GM23338 (cell line): ENCODE measurements around the gene IL22RA2. TPM values are rescaled to one million over a fixed set of nuclear protein-coding genes. Genes with fewer than 3 reads are reported as not detected.

Experiments
- ATAC-seq: fragments of 200-7000 bp; cut with Tn5 transposase; 3 replicates; pipeline ENCODE4 v1.9.1; 2020
- DNase-seq: peaks from one replicate; pipeline ENCODE4 v3.0.0-alpha.2; 2015; ENCODE audit warnings: low spot score
- H2AFZ ChIP-seq: fragments of 200-600 bp; sonication (generic); 2 replicates; pipeline ENCODE4 v1.8.0; 2016; ENCODE audit warnings: antibody characterized with exemption, mild to moderate bottlenecking, moderate library complexity
- H3F3A ChIP-seq: fragments of 200-600 bp; sonication (generic); replicated peaks from 2 replicates; pipeline ENCODE4 v1.8.0; 2017; ENCODE audit warnings: antibody characterized with exemption, mixed run types, low read depth
- H3K27ac ChIP-seq: fragments of 200-600 bp; sonication (generic); 2 replicates; pipeline ENCODE4 v1.6.1; 2016; ENCODE audit warnings: low read depth
- H3K27me3 ChIP-seq: fragments of 200-600 bp; sonication (generic); 2 replicates; pipeline ENCODE4 v1.8.0; 2016; ENCODE audit warnings: mild to moderate bottlenecking, mixed run types, moderate library complexity; ENCODE audit not compliant: insufficient read depth
- H3K36me3 ChIP-seq: fragments of 200-600 bp; sonication (generic); 2 replicates; pipeline ENCODE4 v1.8.0; 2016; ENCODE audit warnings: mild to moderate bottlenecking; ENCODE audit not compliant: insufficient read depth
- H3K4me1 ChIP-seq: fragments of 200-600 bp; sonication (generic); 2 replicates; pipeline ENCODE4 v1.8.0; 2016; ENCODE audit warnings: mild to moderate bottlenecking, moderate library complexity; ENCODE audit not compliant: insufficient read depth
- H3K4me2 ChIP-seq: fragments of 200-600 bp; sonication (generic); 2 replicates; pipeline ENCODE4 v1.7.1; 2017; ENCODE audit warnings: mixed run types
- H3K4me3 ChIP-seq: fragments of 200-600 bp; sonication (generic); 2 replicates; pipeline ENCODE4 v1.6.1; 2016; ENCODE audit warnings: mixed run types
- H3K79me2 ChIP-seq: fragments of 200-600 bp; sonication (generic); replicated peaks from 2 replicates; pipeline ENCODE4 v1.8.0; 2017; ENCODE audit warnings: mild to moderate bottlenecking; ENCODE audit not compliant: insufficient read depth
- H3K9me2 ChIP-seq: fragments of 200-600 bp; sonication (generic); 2 replicates; pipeline ENCODE4 v1.8.0; 2017; ENCODE audit not compliant: insufficient read depth
- H4K20me1 ChIP-seq: fragments of 200-600 bp; sonication (generic); replicated peaks from 2 replicates; pipeline ENCODE4 v1.8.0; 2017; ENCODE audit warnings: mild to moderate bottlenecking; ENCODE audit not compliant: insufficient read depth
- H3K27ac Mint-ChIP-seq: 2 replicates; pipeline ENCODE4 v1.8.0; 2020; ENCODE audit warnings: inconsistent platforms, mild to moderate bottlenecking, moderate library complexity, mixed read lengths
- H3K27me3 Mint-ChIP-seq: 3 replicates; pipeline ENCODE4 v1.8.0; 2022; ENCODE audit warnings: low read depth, mild to moderate bottlenecking, moderate library complexity, mixed read lengths, inconsistent platforms; ENCODE audit not compliant: insufficient read depth, poor library complexity
- H3K36me3 Mint-ChIP-seq: 3 replicates; pipeline ENCODE4 v1.8.0; 2021; ENCODE audit warnings: low read depth, mild to moderate bottlenecking, inconsistent platforms, moderate library complexity, mixed read lengths
- H3K4me1 Mint-ChIP-seq: 3 replicates; pipeline ENCODE4 v1.8.0; 2020; ENCODE audit warnings: mild to moderate bottlenecking, inconsistent platforms, mixed read lengths
- H3K4me3 Mint-ChIP-seq: 3 replicates; pipeline ENCODE4 v1.8.0; 2021; ENCODE audit warnings: moderate library complexity, mild to moderate bottlenecking, inconsistent platforms, mixed read lengths
- H3K9me3 Mint-ChIP-seq: 3 replicates; pipeline ENCODE4 v1.8.0; 2020; ENCODE audit warnings: moderate library complexity, mild to moderate bottlenecking, inconsistent platforms, mixed read lengths
- CREB1 ChIP-seq: fragments of 250-450 bp; sonication (Bioruptor Pico); IDR thresholded peaks from 2 replicates; pipeline ENCODE4 v1.5.0; 2020; ENCODE audit warnings: low read depth, mild to moderate bottlenecking, moderate library complexity
- ETS1 ChIP-seq: IDR thresholded peaks from 2 replicates; pipeline ENCODE4 v1.6.1; 2016; ENCODE audit warnings: antibody characterized with exemption
- EZH2phosphoT487 ChIP-seq: fragments of 200-600 bp; sonication (generic); IDR thresholded peaks from one replicate; pipeline ENCODE4 v1.8.1; 2018; ENCODE audit warnings: antibody characterized with exemption; ENCODE audit not compliant: unreplicated experiment
- JUNB ChIP-seq: IDR thresholded peaks from one replicate; pipeline ENCODE4 v1.6.1; 2016; ENCODE audit warnings: antibody characterized with exemption; ENCODE audit not compliant: unreplicated experiment
- NANOG ChIP-seq: IDR thresholded peaks from 2 replicates; pipeline ENCODE4 v1.6.1; 2016; ENCODE audit warnings: antibody characterized with exemption, borderline replicate concordance
- POLR2AphosphoS5 ChIP-seq: IDR thresholded peaks from 2 replicates; pipeline ENCODE4 v1.6.1; 2016; ENCODE audit warnings: antibody characterized with exemption, low read depth
- REST ChIP-seq: IDR thresholded peaks from one replicate; pipeline ENCODE4 v1.6.1; 2018; ENCODE audit warnings: antibody characterized with exemption; ENCODE audit not compliant: unreplicated experiment
- STAT1 ChIP-seq: IDR thresholded peaks from one replicate; pipeline ENCODE4 v1.6.1; 2016; ENCODE audit warnings: antibody characterized with exemption; ENCODE audit not compliant: unreplicated experiment
- ZNF114 ChIP-seq: fragments of 250-450 bp; sonication (Bioruptor Pico); IDR thresholded peaks from 2 replicates; pipeline ENCODE4 v1.5.0; 2020; ENCODE audit warnings: mild to moderate bottlenecking, moderate library complexity
- ZNF331 ChIP-seq: fragments of 250-450 bp; sonication (Bioruptor Pico); IDR thresholded peaks from 2 replicates; pipeline ENCODE4 v1.5.0; 2020; ENCODE audit warnings: low read depth, mild to moderate bottlenecking, moderate library complexity
- polyA plus RNA-seq: library from polyadenylated mRNA; unstranded; fragments of >200 nt; fragmentation: Nextera tagmentation; extraction: Ambion mirVana; gene quantifications from 2 replicates; pipeline ENCODE4 v1.2.1, GENCODE V29; 2016
- total RNA-seq: library from RNA; depleted of rRNA; stranded (reverse); fragments of >200 nt; shearing (Covaris generic); gene quantifications from 2 replicates; pipeline ENCODE4 v1.2.3, GENCODE V29; 2014
- TF ChIP-seq, protein P1 (sequence below): fragments of 250-450 bp; sonication (Bioruptor Pico); IDR thresholded peaks from 2 replicates; pipeline ENCODE4 v1.5.0; 2020; ENCODE audit warnings: mild to moderate bottlenecking, moderate library complexity
- TF ChIP-seq, protein P2 (sequence below), 2 experiments: fragments of 200-600 bp in 1 of 2; sonication (generic) in 1 of 2; conservative IDR thresholded peaks; 2 replicates each; pipeline versions ENCODE4 v1.5.1 to v1.6.1; 2016 to 2017; ENCODE audit warnings: antibody characterized with exemption in 2 of 2, low read depth in 2 of 2, mild to moderate bottlenecking in 2 of 2, moderate library complexity in 1 of 2

IL22RA2 gene
- total and polyA plus RNA-seq, 2 experiments from 2014 or later: not detected

DNA sequence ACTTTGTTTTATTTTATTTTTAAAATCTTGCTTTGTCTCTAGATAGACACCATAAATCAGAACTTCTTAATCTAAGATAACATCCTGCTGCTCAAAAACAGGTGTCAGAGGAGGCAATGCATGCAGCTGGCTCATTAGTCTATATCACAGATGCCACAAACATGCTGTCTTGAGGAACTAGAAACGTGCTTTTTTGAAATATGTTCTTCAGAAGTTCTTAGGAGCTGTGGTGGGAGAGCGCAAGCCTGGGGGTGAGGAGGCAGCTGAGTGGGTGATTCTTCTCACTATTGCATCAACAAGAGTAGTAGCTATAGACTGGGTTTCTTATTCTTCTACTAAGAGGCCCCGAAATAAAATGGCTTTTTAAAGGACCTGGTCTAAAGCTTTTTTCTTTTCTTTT lies 23.4 kb downstream of the IL22RA2 start (continued):
- TF ChIP-seq CREB1 (no peak), REST (no peak)

GRCh38 chr6:137149035-137149393 lies 24.4 kb downstream of the IL22RA2 start:
- no peaks in the 10 kb centered on the region for H3K4me1 Mint-ChIP-seq
- no peak for ATAC-seq
- TF ChIP-seq CREB1 (no peak), ETS1 (no peak), ZNF114 (CRISPR knock-in tag) (no peak), ZNF331 (CRISPR knock-in tag) (no peak), NANOG (no peak), STAT1 (no peak), POLR2AphosphoS5 (no peak), EZH2phosphoT487 (no peak), JUNB (no peak)
- TF ChIP-seq, protein P1, sequence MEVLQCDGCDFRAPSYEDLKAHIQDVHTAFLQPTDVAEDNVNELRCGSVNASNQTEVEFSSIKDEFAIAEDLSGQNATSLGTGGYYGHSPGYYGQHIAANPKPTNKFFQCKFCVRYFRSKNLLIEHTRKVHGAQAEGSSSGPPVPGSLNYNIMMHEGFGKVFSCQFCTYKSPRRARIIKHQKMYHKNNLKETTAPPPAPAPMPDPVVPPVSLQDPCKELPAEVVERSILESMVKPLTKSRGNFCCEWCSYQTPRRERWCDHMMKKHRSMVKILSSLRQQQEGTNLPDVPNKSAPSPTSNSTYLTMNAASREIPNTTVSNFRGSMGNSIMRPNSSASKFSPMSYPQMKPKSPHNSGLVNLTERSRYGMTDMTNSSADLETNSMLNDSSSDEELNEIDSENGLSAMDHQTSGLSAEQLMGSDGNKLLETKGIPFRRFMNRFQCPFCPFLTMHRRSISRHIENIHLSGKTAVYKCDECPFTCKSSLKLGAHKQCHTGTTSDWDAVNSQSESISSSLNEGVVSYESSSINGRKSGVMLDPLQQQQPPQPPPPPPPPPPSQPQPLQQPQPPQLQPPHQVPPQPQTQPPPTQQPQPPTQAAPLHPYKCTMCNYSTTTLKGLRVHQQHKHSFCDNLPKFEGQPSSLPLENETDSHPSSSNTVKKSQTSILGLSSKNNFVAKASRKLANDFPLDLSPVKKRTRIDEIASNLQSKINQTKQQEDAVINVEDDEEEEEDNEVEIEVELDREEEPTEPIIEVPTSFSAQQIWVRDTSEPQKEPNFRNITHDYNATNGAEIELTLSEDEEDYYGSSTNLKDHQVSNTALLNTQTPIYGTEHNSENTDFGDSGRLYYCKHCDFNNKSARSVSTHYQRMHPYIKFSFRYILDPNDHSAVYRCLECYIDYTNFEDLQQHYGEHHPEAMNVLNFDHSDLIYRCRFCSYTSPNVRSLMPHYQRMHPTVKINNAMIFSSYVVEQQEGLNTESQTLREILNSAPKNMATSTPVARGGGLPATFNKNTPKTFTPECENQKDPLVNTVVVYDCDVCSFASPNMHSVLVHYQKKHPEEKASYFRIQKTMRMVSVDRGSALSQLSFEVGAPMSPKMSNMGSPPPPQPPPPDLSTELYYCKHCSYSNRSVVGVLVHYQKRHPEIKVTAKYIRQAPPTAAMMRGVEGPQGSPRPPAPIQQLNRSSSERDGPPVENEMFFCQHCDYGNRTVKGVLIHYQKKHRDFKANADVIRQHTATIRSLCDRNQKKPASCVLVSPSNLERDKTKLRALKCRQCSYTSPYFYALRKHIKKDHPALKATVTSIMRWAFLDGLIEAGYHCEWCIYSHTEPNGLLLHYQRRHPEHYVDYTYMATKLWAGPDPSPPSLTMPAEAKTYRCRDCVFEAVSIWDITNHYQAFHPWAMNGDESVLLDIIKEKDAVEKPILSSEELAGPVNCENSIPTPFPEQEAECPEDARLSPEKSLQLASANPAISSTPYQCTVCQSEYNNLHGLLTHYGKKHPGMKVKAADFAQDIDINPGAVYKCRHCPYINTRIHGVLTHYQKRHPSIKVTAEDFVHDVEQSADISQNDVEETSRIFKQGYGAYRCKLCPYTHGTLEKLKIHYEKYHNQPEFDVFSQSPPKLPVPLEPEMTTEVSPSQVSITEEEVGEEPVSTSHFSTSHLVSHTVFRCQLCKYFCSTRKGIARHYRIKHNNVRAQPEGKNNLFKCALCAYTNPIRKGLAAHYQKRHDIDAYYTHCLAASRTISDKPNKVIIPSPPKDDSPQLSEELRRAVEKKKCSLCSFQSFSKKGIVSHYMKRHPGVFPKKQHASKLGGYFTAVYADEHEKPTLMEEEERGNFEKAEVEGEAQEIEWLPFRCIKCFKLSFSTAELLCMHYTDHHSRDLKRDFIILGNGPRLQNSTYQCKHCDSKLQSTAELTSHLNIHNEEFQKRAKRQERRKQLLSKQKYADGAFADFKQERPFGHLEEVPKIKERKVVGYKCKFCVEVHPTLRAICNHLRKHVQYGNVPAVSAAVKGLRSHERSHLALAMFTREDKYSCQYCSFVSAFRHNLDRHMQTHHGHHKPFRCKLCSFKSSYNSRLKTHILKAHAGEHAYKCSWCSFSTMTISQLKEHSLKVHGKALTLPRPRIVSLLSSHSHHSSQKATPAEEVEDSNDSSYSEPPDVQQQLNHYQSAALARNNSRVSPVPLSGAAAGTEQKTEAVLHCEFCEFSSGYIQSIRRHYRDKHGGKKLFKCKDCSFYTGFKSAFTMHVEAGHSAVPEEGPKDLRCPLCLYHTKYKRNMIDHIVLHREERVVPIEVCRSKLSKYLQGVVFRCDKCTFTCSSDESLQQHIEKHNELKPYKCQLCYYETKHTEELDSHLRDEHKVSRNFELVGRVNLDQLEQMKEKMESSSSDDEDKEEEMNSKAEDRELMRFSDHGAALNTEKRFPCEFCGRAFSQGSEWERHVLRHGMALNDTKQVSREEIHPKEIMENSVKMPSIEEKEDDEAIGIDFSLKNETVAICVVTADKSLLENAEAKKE (CRISPR knock-in tag): no peak
- TF ChIP-seq, protein P2, sequence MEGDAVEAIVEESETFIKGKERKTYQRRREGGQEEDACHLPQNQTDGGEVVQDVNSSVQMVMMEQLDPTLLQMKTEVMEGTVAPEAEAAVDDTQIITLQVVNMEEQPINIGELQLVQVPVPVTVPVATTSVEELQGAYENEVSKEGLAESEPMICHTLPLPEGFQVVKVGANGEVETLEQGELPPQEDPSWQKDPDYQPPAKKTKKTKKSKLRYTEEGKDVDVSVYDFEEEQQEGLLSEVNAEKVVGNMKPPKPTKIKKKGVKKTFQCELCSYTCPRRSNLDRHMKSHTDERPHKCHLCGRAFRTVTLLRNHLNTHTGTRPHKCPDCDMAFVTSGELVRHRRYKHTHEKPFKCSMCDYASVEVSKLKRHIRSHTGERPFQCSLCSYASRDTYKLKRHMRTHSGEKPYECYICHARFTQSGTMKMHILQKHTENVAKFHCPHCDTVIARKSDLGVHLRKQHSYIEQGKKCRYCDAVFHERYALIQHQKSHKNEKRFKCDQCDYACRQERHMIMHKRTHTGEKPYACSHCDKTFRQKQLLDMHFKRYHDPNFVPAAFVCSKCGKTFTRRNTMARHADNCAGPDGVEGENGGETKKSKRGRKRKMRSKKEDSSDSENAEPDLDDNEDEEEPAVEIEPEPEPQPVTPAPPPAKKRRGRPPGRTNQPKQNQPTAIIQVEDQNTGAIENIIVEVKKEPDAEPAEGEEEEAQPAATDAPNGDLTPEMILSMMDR (conservative IDR thresholded peaks at IDR 0.05; ENCODE audit: low read depth in 2 of 2): no peak

More at GRCh38 chr6:137149035-137149393, 24.4 kb downstream of the IL22RA2 start:
- Histone ChIP-seq H3K4me1 (no peaks in the 10 kb centered on the region), H3K27me3 (no peaks in the 10 kb centered on the region), H2AFZ (no peak overlapping the region), H3K4me2 (no peak overlapping the region), H3F3A (no peaks in the 10 kb centered on the region), H3K9me2 (0 out of 2 replicates have a peak, but pooled peaks cover 13% of the 10 kb centered on the region), H4K20me1 (no peaks in the 10 kb centered on the region), H3K79me2 (no peaks in the 10 kb centered on the region), H3K27ac (no peak overlapping the region), H3K36me3 (no peaks in the 10 kb centered on the region; the same call in 1 of the 2 replicates), H3K4me3 (no peak overlapping the region)
- Mint-ChIP-seq H3K27me3 (peaks cover 4% of the 10 kb centered on the region), H3K36me3 (no peaks in the 10 kb centered on the region), H3K9me3 (peaks cover 7% of the 10 kb centered on the region; the same call in 1 of the 3 replicates), H3K27ac (no peak overlapping the region), H3K4me3 (no peak overlapping the region)
- no peak for DNase-seq
